ENCODE data around the gene SMIM36.
A peak's percentile ranks its signal among the peaks of the same experiment; 100 is the strongest.

Gene SMIM36

GRCh38 chr17:55418369-55419268, 92.6 kb downstream of the SMIM36 start:
- no peak for DNase-seq (ENCODE audit: low spot score)
- TF ChIP-seq, protein P1, sequence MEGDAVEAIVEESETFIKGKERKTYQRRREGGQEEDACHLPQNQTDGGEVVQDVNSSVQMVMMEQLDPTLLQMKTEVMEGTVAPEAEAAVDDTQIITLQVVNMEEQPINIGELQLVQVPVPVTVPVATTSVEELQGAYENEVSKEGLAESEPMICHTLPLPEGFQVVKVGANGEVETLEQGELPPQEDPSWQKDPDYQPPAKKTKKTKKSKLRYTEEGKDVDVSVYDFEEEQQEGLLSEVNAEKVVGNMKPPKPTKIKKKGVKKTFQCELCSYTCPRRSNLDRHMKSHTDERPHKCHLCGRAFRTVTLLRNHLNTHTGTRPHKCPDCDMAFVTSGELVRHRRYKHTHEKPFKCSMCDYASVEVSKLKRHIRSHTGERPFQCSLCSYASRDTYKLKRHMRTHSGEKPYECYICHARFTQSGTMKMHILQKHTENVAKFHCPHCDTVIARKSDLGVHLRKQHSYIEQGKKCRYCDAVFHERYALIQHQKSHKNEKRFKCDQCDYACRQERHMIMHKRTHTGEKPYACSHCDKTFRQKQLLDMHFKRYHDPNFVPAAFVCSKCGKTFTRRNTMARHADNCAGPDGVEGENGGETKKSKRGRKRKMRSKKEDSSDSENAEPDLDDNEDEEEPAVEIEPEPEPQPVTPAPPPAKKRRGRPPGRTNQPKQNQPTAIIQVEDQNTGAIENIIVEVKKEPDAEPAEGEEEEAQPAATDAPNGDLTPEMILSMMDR (IDR thresholded peaks at IDR 0.05): no peak
- H3K27ac ChIP-seq: no peak overlapping the region
- no peak overlapping the region for H3K4me3 ChIP-seq

GRCh38 chr17:55417411-55418268, 93.6 kb downstream of the SMIM36 start:
- Histone ChIP-seq H3K4me3 (no peak overlapping the region), H3K27ac (peak overlapping the region in 1 of 2 donors; percentile 47)
- TF ChIP-seq, protein P1 (IDR thresholded peaks at IDR 0.05): no peak
- no peak for DNase-seq (ENCODE audit: low spot score)

- peak overlapping the region; percentile 22 for H3K4me3 ChIP-seq
- peak overlapping the region; percentile 47 to 78 for H3K27ac ChIP-seq
- no peak for DNase-seq (ENCODE audit: low spot score)
- TF ChIP-seq, protein P1 (IDR thresholded peaks at IDR 0.05): no peak
Measured at GRCh38 chr17:55416470-55417052, 94.7 kb downstream of the SMIM36 start.

- H3K4me3 ChIP-seq: no peak overlapping the region
- peak overlapping the region; percentile 47 to 78 for H3K27ac ChIP-seq
- DNase-seq (ENCODE audit: low spot score): no peak
- TF ChIP-seq, protein P1 (IDR thresholded peaks at IDR 0.05): no peak
Measured at GRCh38 chr17:55416000-55416399, 95.3 kb downstream of the SMIM36 start.

DNA sequence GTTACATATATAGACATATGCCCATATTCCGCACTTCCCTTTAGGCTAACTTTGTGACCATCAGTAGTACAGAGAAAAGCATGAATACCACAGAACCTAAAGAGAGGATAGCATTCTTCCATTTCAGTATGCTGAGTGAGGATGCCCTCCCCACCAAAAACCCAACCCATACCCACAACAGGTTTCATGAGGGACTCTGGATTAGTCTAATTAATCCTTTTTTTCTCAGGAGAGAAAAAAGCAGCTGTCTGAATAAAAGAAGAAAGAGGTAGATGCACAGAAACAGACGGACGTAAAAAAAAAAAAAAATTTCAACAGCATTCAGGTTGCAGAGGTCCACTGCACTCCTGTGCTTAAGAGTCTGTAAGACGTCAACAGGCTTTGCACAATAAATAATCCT, 96.3 kb downstream of the SMIM36 start:
- DNase-seq (ENCODE audit: low spot score): no peak
- Histone ChIP-seq H3K27ac (no peak overlapping the region), H3K4me3 (no peak overlapping the region)
- TF ChIP-seq, protein P1 (IDR thresholded peaks at IDR 0.05): no peak

DNA sequence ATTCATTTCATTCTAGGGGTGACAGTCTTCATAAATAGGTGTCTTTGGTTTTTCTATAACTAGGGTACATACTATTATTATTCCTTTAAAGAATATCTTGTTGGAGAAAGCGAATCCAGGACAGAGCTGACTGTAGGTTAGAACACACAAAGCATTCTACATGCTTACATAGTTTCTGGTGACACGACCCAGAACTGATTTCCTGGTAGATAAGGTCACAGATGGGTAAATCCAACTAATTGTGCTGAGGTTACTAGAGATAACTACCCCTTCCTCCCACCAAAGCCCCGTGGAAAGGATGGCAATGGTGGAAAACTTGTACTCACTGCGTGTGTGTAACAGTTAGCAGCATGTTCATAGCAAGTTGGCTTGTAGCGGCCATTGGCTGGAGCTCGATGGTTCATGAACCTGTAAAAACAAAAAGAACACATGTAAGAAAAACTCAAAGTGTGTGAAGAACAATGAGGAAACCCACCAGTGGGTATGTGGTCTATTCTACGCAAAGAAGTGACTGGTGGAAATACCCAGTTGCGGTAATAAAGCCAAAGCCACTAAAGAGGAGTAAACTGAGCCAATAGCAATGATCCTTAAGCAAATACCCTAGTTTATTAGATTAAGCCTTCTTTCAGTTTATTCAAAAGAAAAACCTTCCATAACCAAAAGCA, 97.3 kb downstream of the SMIM36 start:
- no peak for DNase-seq (ENCODE audit: low spot score)
- TF ChIP-seq, protein P1 (IDR thresholded peaks at IDR 0.05): no peak
- H3K27ac ChIP-seq: no peak overlapping the region
- H3K4me3 ChIP-seq: no peak overlapping the region
